NK-92 treated with Interleukin-12 subunit alpha and Interleukin-12 subunit beta, amount 100 ng/mL, for 24 hours (cell line): ENCODE measurements around the gene KDM4E.

Experiments used
- DNase-seq: peaks from one replicate; lab custom pipeline; 2025; lab: John Stamatoyannopoulos, UW

Gene KDM4E

DNA sequence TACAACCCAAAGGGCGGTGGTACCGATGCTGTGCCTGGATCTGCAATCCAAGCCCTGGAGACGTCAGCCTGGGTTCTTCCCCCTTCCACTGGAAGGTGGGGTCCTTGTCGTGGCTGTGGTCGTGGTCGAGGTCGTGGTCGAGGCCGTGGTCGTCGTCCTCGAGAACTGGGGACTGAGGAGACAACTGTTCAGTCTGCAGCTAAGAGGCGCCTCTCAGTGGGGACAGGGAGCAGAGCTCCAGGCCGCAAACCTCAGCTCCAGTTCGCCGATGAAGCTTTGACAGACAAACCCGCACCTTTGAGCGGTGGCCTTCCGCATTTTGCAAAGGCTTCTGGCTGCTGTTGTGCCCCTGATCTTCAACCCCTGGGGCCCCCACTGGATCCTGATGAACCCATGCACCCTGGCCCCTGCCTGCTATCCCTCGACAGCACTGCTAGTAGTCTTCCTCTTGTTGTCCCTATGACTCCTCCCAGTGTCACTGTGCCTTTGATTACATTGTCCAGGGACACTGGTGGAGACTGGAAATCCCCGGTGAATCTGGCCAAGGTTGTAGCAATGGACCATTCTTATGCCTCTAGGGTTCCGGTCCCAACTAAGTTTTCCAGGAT is 25.6 kb downstream of the KDM4E start:
- DNase-seq, result no peak

DNA sequence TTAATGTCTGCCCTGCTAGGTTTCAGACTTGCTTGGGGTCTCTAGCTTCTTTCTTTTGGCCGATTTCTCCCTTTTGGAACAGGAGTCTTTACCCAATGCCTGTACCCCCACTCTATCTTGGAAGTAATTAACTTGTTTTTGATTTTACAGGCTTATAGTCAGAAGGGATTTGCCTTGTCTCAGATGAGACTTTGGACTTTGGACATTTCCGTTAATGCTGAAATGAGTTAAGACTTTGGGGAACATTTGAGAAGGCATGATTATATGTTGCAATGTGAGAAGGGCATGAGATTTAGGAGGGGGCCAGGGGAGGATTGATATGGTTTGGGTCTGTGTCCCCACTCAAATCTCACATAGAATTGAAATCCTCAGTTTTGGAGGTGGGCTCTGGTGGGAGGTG is 29.3 kb downstream of the KDM4E start:
- DNase-seq, result no peak

DNA sequence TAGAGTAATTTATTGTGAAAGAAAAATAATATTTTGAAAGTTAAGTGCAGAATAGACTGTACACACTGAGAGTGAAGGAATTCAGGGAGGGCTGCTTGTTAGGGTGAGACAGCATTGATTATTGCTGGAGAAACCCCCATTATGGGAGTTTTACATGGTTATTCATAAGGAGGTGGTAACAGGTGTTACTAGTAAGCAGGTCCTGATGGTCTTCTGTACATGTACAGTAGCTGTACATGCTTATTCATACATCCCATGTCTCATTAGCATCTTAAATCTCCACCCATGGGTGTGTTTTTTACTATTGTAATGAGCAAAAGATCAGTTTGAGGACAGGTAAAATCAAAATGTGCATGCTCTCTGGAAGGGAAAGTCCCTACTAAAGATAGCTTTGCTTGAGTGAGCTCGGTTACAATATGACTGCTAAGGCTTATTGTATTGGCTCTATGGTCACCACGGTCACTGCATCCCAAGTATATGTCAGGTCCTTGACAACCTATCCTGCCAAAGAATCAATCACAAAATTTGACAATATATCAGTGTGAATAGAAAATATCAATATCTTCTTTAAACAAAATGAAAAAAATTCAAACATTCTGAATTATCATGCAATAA is 30.3 kb downstream of the KDM4E start:
- no peak for DNase-seq

DNA sequence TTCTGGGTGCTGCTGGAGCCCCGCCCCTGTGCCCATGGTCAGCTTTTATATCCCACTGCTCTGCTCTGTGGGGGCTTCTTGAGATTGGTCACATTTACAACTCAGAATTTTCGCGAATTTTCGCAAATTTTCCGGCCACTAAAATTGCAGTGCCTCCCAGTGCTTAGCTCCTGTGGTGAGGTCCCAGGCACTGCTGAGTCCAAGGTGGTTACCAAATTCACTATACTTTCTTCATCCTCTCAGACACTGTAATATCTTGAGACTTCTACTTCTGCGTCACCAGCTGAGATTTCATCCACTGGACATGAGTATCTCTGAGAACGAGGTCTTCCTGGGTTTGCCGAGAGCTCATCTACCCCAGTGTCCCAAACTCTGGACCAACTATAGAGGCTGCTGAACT is 32.9 kb downstream of the KDM4E start:
- no peak for DNase-seq

DNA sequence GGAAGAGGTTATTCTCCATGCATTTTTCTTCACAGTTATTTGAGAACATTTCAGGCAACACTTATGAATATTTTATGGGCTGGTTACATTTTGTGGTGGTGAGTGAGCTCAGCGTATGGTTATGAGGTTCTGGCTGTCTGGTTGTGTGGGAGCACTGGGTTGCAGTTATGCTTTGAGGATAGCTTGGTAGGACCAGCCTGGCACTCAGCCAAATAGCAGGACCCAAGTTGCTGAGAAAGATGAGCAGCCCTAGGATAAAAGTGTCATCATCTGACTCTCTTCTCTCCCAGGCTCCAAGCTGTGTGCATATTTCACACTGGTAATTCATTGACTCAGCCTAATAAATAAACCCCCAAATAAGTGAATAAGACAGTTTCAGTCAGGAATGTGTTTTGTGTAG is 33.6 kb downstream of the KDM4E start:
- no peak for DNase-seq

DNA sequence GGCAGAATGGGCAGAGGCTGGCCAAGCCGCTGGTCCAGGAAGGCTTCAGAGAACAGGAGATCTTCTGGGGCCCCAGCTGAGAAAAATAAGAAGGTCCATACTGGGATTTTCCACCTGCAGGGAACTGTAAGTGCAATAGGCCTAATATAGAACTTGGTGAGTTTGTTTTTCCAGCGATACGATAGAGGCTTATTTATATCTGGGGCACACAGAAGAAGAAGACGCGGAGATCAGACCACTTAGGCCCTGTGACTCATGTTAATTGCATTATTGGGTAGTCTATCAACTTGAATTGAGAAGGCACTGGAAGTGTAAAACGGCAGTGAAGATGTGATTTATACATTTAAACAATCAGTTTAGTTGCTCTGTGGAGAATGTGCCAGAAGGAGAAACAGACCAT is 34.0 kb downstream of the KDM4E start:
- no peak for DNase-seq

DNA sequence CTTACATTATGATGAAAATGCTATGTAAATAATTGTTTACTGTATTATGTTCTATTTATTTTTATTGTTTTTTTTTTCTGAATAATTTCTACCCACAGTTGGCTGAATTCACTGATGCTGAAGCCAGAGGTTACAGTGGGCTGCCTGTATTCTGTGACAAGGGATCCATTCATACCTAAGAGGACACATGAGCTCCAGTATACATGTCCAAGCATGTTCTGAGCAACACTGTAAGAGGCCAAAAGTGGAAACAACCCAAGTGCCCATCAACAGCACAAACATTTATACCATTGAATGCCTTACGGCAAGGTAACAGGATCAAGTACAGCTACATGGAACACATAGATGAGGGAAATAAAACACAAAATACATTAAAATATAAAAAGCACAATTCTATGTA is 40.3 kb downstream of the KDM4E start:
- DNase-seq, result no peak

DNA sequence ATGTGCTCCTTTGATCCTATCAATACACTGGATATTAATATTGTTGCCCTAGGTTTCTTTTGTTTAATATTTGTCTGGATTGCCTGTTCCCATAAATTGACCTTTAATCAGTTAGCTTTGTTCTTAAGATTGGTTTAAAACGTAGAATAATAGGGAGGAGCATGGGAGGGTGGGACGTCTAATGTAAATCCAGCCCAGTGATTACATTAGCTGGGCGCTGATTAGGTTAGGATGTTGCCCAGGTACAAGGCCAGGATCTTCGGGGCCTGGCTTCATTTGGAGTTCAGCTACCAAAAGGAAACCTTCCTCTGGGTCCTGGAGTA is 41.6 kb downstream of the KDM4E start, which contains the start of gene SRSF8:
Gene SRSF8, plus strand, starts transcription at position 204 of the 323 bp plus-strand sequence. CDS start 308 bp downstream, outside the sequence.
- no peak for DNase-seq

DNA sequence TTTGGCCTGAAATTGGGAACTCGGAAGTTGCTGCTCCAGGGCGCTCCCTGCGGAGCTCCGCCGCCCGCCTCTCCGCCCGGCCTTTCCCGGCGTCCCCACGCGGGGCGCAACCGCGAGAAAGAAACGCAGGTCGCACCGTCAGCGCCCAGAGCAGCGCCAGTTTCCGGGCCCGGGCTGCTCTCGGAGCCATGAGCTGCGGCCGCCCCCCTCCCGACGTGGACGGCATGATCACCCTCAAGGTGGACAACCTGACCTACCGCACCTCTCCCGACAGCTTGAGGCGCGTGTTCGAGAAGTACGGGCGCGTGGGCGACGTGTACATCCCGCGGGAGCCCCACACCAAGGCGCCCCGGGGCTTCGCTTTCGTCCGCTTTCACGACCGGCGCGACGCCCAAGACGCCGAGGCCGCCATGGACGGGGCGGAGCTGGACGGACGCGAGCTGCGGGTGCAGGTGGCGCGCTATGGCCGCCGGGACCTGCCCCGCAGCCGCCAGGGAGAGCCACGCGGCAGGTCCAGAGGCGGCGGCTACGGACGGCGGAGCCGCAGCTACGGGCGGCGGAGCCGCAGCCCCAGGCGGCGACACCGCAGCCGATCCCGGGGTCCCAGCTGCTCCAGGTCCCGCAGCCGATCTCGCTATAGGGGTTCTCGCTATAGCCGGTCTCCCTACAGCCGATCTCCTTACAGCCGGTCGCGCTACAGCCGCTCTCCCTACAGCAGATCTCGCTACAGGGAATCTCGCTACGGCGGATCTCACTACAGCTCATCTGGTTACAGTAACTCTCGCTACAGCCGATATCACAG is 42.2 kb downstream of the KDM4E start:
- DNase-seq, result peak; percentile 71

DNA sequence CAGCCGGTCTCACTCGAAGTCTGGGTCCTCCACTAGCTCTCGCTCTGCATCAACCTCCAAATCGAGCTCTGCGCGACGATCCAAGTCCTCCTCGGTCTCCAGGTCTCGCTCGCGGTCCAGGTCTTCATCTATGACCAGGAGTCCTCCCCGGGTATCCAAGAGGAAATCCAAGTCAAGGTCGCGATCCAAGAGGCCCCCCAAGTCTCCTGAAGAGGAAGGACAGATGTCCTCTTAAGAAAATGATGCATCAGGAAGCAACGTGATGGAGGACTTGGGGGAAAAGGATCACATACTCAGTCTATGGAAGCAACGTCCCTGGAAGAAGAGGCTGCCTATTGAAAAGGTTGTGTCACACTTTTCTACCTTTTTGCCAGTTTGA is 42.8 kb downstream of the KDM4E start:
- DNase-seq, result no peak

DNA sequence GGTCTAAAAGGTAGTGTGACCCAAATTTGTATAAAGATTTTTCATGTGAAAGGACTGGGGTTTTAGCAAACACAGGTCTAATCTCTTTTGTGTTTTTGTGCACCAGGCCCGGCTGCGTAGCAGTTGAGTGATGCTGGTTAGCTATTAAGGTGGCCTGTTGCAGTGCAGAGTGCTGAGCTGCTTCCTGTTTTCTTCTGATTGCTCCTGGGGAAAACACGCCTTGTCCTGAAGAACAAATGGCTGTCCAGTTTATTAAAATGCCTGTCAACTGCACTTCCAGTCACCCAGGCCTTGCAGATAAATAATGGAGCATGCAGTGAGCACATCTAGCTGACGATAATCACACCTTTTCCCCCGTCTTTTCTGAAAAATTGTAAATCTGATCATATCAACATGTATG is 43.5 kb downstream of the KDM4E start:
- peak; percentile 63 for DNase-seq

DNA sequence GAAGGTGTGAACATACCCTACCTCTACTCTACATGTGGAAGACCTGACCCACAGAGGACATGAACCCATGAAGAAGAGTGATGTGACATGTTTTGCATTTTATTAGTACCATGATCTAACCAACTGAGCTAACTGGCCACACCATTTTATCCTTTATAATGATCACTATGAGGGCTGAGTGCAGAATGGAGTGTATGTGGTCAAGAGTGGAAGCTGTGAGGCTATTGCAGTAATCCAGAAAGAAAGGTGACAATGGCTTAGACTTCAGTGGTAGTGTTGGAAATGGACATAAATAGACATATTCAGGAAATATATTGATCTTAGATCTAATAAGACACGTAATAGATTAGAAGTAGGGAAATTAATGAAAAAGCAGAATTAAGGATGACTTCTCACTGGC is 45.4 kb downstream of the KDM4E start:
- DNase-seq, result no peak

DNA sequence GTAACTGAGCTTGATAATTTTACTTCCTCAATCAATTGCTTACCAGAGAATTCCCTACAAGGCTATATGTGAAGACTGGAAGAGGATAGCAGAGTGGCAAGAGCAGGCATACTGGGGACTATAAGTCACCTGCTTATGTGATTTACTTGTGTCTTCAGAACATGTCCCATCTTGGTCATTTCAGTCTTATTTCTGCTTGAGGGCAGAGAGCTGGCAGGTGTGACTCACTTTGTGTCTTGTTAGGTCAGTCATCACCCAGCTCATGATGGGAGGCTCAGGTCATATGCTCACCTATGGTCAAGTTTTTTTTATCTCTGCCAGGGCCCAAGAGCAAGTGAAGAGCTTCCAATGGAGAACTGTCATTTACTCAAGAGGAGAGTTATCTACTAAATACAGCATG is 47.9 kb downstream of the KDM4E start:
- no peak for DNase-seq

DNA sequence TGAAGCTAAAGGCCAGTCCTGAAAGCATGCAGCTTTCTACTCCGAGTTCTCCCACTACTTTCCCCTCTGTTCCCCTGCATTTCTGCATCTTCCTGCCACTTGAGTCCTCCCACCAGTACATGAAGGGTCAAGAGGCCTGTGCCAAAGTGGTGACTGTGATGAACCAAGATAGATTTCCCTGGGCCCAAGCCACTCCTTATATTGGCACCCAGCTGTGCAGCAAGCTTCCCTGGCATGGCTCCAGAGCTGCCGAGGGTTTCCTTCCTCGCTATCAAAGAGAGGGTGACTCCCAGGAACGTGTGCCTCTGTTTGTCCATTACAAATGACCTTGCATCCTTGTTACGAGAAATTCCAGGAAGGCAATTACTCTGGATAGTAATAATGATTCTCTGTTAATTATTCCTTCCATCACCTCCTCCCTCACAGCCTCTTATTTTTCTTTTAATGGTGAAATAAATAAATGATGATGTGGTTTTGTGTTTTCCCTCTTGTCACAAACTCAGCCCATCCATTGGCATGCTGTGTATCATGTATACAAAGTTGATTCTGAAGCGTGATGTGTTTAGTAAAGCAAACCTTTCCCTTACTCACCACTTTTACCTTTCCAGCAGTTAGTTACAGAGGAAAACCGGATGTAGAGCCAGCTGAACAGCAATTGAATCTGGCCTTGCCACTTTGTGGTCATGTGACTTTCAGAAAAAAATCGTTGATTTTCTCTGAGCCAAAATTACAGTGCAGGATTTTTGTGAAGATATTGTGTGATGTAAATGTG is 49.9 kb downstream of the KDM4E start:
- DNase-seq, result no peak

DNA sequence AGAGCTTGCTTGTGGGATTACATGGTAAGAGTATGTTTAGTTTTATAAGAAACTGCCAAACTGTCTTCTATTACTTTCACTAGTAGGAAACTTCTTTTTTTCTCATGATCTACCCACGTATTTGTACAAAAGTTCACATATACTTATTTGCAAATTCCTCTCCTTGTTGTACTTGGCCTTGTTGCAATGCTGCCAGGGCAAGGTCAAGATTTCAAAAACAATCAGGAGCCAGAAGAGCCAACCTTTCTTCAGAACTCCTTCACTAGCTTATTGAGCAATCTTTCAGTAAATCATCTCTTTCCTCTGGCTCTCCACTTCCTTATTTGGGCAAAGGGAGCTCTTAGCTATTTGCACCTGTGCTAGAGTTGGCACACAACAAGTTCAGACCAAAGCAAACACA is 51.4 kb downstream of the KDM4E start:
- DNase-seq, result no peak

DNA sequence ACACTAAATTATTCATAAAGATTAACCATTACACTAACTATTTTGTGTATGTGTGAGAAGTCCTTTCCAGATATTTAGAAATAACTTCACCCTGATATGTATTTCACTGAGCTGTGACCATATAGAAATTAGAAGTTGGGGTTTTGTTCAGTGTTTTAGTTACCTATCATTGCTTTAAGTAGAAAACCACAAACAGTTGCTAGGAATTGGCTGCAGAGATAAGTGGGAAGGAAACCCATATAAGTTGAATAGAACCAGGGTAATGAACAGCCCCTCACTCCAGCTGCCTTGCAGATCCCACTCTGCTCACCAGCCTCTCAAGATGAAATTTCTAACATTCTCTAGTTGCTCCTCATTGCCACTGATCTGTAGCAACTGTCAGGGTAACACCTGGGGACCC is 51.9 kb downstream of the KDM4E start:
- no peak for DNase-seq
